Measurements from ENCODE around the gene SLC38A3.

SLC38A3 gene

DNA sequence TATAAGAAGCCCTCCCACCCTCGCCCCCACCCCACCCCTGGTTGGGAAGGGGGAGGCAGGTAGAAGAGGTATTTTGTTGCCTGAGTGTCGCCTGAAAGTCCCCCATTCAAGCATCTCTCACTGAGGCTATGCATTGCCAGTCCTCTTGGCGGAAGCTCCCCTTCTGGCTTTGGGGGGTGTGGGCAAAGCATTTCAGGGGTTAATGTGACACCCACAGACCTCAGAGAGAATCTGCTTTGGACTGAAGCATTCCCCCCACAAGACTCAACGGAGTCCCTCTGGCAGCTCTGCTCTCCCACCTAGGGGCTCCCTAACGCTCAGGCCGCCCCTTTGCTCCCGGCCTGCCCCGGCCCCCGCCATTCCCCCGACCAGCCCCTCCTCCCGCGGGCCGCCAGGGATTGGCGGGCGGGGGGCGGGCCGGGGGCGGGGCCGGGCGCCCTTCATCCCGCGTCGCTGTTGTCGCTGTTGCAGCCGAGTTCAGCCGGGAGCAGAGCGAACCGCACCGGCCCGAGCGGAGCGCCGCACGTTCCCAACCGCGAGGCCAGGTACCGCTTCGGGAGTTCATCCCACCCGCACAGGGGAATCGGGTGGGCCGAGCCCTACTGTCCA, at the start of gene SLC38A3:
SLC38A3 (plus strand) TSS at position 468 of the 609 bp plus-strand sequence. CDS start 8,929 bp downstream, outside the sequence.
- DNase-seq: no peak

DNA sequence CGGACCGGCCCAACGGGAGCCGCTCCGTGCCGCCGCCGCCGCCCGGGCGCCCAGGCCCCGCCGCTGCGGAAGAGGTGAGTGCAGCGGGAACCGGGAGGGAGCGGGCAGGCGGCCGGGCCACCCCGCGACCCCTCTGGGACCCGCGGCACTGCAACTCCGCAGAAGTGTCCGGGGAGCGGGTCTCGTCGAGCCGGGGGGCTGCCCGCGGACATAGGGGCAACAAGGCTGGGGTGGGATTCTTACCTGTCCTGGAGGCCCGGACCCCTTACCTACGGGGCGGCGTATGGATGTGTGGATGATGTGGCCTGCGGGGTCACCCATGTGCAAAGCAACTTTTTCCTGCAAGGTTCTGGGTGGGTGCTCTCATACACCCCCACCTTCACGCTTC, 49.6 kb upstream of the SLC38A3 start:
- DNase-seq: no peak

GRCh38 chr3:50155891-50156290, 49.2 kb upstream of the SLC38A3 start:
- no peak for DNase-seq

DNA sequence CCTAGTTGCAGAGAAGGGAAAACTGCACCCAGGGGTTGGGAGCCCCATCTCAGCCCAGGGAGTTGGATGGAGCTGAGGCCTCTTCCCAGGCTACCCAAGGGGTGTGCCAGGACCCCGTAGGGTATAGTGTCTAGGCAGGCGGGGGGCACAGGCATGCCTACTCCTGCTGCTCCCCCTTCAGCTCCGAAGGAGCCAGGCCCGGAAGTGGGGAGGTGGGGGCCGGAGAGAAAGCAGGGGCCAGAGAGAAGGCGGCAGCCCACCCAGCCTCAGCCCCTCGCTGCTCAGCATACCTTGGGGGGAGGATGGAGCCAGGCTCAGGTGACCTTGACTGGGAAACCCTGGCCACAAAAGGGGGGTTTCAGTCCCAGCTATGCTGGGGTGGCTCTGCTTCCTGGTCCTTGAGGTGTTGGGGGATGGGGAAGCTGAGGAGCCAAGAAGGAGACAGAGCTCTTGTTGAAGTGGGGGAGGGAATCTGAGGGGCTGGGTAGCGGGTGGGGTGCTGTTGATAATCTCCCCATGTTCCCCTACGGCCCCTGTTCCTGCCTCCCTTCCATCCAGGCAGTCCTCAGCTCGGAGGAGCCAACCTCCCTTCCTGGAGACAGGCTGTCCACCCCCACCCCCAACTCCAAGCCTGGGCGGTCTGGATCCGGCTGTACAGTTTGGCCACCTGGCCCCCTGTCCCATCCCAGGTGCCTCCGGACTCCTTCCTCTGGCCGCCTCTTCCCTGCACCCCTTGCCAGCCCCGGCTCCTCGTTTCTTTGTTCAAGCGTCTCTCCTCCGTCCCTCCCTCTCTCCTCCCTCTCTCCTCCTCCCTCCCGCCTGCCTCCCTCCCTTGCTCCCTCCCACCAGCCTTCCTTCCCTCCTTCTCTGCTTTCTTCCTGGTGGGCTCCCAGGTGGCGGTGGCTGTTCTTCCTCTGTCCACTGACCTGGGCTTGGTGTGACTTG, 48.2 kb upstream of the SLC38A3 start:
- no peak for DNase-seq

GRCh38 chr3:50157827-50158529, 47.1 kb upstream of the SLC38A3 start:
- DNase-seq: no peak

GRCh38 chr3:50158530-50159146, 46.4 kb upstream of the SLC38A3 start:
- DNase-seq: no peak

DNA sequence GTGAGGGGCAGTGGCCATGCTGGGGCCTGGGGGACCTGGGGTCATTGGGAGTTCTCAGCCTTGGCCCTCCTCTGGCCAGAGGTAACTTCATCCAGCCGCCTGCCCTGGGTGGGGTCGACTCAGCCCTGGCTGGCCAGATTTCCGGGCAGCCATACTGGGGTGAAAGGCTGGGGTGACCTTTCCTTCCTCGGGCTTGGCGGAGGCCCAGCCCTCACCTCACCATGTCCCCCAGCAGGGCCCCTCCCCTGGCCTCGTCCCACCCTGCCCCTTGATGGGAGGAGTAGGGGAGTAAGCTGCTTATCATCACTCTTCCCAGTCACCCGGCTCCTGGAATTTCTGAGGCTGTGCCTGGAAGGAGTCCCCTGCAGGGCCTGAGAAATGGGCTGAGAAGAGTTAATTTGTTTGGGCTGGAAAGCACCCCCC, 44.5 kb upstream of the SLC38A3 start:
- no peak for DNase-seq

GRCh38 chr3:50161320-50161719, 43.8 kb upstream of the SLC38A3 start:
- DNase-seq: no peak

GRCh38 chr3:50162034-50162883, 42.8 kb upstream of the SLC38A3 start:
- DNase-seq: no peak

GRCh38 chr3:50163572-50164455, 41.3 kb upstream of the SLC38A3 start:
- DNase-seq: no peak

- no peak for DNase-seq
These were observed 40.6 kb upstream of the SLC38A3 start for GRCh38 chr3:50164481-50164880.

DNA sequence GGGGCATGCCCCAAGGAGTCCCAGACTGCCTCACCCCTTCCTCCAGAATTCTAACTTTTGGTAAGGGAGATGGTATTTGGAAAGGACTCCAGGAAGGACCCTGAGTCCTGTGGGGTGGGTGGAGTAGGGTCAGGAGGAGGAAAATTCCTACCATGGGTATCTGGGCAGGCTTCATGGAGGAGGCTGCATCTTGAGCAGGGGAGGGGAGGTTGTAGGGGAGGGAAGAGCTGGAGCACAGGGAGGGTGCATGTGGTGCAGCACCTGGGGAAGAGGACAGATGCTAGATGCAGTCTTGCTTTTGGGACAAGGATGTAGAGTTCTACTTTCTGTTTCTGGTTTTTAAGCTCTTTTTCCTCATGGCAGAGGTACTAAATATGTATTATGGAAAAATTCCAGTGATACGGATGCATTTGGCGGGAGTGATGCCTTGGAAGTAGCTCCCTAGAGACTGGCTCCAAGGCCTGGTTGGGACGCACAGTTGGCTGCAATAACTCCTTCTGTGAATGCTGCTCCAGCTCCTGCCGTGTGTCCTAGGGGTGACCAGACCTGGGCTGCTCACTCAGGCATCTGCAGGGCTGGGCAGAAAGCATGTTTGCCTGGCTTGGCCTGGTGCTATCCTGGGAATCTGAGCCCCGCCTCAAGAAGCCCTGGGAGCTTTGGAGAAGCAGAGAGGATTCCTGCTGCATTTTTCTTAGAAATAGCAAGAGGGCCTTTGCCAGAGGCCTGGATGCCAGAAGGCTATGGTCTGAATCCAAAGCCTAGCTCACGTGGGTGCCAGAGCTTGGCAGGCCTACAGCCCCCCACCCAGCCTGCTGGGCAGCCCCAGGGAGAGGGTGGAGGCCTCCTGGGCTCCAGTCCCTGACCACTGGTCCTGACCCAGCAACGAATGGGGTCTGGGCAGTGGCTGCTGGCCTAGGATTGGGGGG, 39.8 kb upstream of the SLC38A3 start:
- DNase-seq: no peak

- no peak for DNase-seq
These were observed 39.0 kb upstream of the SLC38A3 start for GRCh38 chr3:50165910-50166538.

DNA sequence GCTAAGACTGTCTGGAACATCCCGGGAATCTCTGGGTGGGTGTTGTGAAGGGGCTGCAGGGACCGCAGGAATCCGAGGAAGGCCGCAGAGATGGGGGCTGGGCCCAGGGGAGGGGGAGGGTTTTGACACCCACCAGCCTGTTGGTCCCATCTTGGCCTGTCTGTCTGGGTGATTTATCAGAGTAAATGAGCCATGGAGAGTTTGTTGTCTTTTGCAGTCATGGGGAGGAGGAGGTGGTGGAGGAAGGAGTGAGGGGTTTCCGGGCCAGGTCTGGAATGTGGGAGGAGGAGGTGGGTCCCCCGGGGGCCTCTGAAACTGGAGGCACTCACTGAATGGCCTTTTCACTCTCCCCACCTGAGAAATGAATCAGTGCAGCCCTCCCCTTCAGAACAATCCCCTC, 38.5 kb upstream of the SLC38A3 start:
- DNase-seq: no peak

- no peak for DNase-seq
These were observed 37.8 kb upstream of the SLC38A3 start for GRCh38 chr3:50167069-50167840.

DNA sequence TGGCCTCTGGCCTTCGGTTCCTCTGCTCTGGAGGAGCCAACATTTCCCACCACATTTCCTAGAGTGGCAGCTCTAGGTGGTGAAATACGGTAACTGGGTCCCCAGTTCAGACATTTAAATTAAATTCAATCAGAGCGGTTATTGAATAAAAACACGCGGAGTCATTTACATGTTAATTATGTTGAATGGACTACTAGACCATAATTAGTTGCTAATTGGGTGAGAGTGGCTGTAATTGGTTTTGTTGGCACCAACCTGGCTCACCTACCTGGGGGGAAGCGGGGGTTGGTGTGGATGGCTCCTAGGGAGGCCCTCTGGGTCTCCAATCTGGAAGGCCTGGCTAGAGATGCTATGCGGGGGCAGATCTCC, 37.2 kb upstream of the SLC38A3 start:
- no peak for DNase-seq

DNA sequence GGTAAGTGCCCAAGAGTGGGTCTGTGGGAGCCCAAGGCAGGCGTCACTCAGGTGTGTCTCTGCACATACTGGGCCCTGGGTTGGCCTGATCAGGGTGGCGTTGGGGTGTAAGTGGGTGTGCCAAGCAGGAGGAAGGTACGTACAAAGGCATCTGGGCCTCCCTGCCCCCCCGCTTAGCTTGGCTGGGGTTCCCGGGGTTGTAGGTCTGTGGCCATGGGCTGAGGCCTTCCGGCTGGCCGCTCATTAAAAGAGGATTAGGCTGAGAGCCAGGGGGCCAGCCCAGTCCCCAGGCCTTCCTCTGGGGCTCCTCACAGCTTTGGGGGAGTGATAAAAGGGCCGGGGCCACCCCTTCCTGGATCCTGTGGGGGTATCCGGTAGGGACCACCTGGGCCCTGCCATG, 36.7 kb upstream of the SLC38A3 start:
- no peak for DNase-seq

GRCh38 chr3:50168791-50169190, 36.3 kb upstream of the SLC38A3 start:
- DNase-seq: no peak
